AG09309 (cell line): Measurements from ENCODE around the gene SYPL1.

Source experiments
- DNase-seq: peaks from one replicate; pipeline ENCODE4 v3.0.0-alpha.2; 2010; ENCODE audit warnings: low read depth
- H3K4me3 ChIP-seq: 2 replicates; pipeline ENCODE4 v1.5.1; 2011; ENCODE audit warnings: mild to moderate bottlenecking, low read depth, low read length, moderate library complexity; ENCODE audit not compliant: control insufficient read depth
- TF ChIP-seq, protein P1 (sequence below): IDR thresholded peaks from 2 replicates; pipeline ENCODE4 v1.5.1; 2011; ENCODE audit warnings: mild to moderate bottlenecking, low read depth, low read length, inconsistent platforms; ENCODE audit not compliant: insufficient read depth, control insufficient read depth; ENCODE audit errors: missing control alignments

SYPL1 gene

DNA sequence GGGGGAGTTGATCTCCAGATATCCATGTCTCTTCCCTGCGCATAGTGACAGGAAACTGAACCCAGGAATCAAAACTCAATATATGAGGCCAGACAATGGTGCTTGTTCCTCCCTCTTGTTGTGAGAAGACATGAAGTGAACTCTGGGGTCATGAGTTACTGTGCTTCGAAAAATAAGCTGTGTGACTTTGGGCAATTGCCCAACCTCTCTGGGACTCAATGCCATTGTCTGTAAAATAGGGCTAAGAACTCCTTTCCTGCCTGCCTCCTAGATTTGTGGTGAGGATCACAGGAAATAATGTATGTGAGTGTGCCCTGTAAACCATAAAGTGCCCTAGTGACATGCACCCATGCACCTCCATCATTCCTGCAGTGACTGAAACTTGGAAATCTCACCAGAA lies 48.4 kb downstream of the SYPL1 start:
- TF ChIP-seq, protein P1, sequence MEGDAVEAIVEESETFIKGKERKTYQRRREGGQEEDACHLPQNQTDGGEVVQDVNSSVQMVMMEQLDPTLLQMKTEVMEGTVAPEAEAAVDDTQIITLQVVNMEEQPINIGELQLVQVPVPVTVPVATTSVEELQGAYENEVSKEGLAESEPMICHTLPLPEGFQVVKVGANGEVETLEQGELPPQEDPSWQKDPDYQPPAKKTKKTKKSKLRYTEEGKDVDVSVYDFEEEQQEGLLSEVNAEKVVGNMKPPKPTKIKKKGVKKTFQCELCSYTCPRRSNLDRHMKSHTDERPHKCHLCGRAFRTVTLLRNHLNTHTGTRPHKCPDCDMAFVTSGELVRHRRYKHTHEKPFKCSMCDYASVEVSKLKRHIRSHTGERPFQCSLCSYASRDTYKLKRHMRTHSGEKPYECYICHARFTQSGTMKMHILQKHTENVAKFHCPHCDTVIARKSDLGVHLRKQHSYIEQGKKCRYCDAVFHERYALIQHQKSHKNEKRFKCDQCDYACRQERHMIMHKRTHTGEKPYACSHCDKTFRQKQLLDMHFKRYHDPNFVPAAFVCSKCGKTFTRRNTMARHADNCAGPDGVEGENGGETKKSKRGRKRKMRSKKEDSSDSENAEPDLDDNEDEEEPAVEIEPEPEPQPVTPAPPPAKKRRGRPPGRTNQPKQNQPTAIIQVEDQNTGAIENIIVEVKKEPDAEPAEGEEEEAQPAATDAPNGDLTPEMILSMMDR: no peak
- no peak overlapping the region for H3K4me3 ChIP-seq
- no peak for DNase-seq

DNA sequence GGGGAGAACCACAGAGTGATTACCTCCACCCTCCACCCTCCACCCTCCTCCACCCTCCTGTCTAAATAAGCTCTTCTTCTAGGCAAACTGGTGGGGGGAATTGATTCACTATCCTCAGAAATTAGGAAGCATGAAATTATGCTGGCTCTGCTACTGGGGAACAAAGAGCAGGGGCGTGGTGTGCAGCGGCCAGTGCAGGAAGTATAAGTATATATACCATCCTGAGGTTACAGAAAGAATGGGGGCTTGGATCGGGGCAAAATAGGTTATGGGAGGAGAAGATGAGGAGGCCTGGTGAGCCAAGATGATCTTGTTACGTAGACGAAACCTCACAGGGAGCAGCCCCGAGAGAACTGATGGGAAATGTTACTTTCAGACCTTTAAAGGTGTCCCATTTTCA lies 49.1 kb downstream of the SYPL1 start:
- TF ChIP-seq, protein P1: no peak
- no peak overlapping the region for H3K4me3 ChIP-seq
- DNase-seq: no peak

DNA sequence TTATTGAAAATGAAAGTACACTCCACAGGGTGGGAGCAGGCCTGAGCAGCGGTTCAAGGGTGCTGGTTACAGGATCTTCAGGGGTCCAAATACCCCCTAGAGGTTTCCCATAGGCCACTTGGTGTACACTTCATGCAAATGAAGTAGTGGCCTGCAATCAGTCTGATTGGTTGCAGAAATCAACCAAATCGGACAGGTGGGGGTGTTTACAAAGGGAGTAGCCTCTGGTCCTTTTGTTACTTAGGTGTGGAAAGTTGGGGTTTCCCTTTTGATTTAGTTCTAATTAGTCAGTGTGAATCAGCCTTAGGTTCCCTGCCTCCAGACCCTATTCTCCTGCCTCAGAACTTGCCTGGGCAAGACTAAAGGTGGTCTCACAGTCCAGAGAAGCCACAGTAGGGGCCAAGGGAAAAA lies 49.6 kb downstream of the SYPL1 start:
- no peak for DNase-seq
- TF ChIP-seq, protein P1: no peak
- no peak overlapping the region for H3K4me3 ChIP-seq

DNA sequence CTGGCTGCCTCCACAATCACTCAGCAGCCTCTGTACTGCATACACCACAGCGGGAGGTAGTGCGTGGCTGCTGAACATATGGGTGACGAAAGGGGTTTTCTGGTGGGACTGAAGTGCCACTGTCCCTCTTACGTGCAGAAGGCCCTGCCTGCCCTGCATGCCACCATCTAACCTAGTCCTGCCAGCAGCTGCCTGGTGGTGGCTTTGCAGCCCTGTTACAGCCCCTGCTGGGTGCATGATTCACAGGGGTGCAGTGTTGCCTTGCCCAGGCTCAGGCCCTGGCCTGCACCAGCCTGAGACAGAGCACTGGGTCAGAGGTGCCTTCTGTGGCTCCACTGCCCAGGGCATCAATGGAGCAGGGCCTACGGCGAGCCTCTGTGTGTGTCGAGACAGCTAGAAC lies 50.1 kb downstream of the SYPL1 start:
- TF ChIP-seq, protein P1: no peak
- DNase-seq: no peak
- no peak overlapping the region for H3K4me3 ChIP-seq

DNA sequence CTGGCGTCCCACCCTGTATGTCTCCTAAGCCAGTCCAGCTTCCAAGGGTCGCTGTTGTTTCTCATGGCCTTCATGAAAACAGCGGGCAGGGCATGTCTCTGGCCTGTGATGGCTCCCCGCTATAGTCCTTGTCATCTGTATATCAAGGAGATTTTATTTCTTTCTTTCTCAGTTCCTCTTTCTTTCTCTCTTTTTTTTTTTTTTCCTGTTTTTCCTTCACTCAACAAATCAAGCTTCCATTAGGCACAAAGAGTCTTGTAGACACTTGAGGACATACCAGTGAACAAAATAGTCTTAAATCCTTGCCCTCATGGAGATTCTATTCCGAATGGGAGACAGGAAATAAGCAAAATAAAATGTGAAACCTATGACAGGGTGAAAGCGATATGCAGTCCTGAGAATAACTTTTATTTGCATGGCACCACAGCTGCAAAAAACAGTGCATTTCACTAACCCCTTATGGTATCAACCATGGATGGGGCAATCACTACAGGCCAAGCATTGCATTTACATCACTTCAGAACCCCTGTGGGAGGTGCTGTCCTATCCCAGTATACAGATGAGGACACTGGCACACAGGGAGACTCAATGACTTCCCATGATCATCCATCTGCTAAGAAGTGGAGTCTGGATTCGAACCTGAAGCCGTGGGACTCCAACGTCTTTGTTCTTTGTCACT lies 50.7 kb downstream of the SYPL1 start:
- H3K4me3 ChIP-seq: no peak overlapping the region
- TF ChIP-seq, protein P1: no peak
- no peak for DNase-seq

DNA sequence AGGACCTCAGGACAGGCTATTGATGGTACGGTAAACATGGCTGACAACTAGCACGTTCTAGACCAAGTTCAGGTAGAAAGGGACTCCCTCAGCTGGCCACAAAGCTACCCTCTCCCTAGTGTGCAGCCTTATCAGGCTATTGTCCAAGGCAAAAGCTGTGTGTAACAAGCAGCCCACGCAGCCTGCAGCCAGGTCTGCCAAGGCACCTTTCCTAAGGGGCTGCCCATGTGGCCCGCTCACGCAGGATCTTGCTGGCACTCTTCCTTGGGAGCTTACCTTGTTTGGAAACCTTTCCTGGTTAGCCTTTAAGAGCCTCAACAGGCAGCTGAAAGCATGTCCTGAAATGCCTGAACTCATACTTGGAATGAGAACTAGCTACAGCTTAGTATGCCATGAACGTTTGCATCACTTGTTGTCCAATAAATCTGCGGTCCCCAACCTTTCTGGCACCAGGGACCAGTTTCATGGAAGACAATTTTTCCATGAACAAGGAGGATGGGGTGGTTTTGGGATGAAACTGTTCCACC lies 51.7 kb downstream of the SYPL1 start:
- no peak overlapping the region for H3K4me3 ChIP-seq
- TF ChIP-seq, protein P1: no peak
- DNase-seq: no peak
